Liver (tissue), 9 donors: ENCODE data around the gene PDE4D. TPM values are rescaled to one million over a fixed set of nuclear protein-coding genes. Genes with fewer than 3 reads are reported as not detected.

Experiments used
- DNase-seq: peaks from one replicate; pipeline ENCODE4 v3.0.0-alpha.2; 2017; ENCODE audit warnings: low spot score
- H3K27ac ChIP-seq, 2 donors: one replicate each; pipeline ENCODE4 v1.7.0; 2013; ENCODE audit warnings: inconsistent platforms in 2 of 2, low read length in 2 of 2, control low read depth in 1 of 2, low read depth in 1 of 2, mild to moderate bottlenecking in 1 of 2
- H3K27me3 ChIP-seq, 4 donors: one replicate each; pipeline versions ENCODE4 v1.6.1 to v1.7.0; 2013; ENCODE audit warnings: low read length in 3 of 4, inconsistent platforms in 1 of 4, mild to moderate bottlenecking in 1 of 4, moderate library complexity in 1 of 4; ENCODE audit not compliant: control insufficient read depth in 4 of 4, insufficient read depth in 4 of 4
- H3K36me3 ChIP-seq, 4 donors: one replicate each; pipeline versions ENCODE4 v1.6.1 to v1.7.0; 2013; ENCODE audit warnings: low read length in 3 of 4, mild to moderate bottlenecking in 3 of 4, low read depth in 1 of 4, moderate library complexity in 1 of 4; ENCODE audit not compliant: control insufficient read depth in 4 of 4, insufficient read depth in 3 of 4
- H3K4me1 ChIP-seq, 4 donors: one replicate each; pipeline versions ENCODE4 v1.6.1 to v1.7.0; 2013; ENCODE audit warnings: low read length in 3 of 4, mild to moderate bottlenecking in 3 of 4, moderate library complexity in 1 of 4; ENCODE audit not compliant: control insufficient read depth in 4 of 4, insufficient read depth in 4 of 4
- H3K4me3 ChIP-seq, 3 donors: one replicate each; pipeline versions ENCODE4 v1.6.1 to v1.7.0; 2013; ENCODE audit warnings: low read length in 3 of 3, control low read depth in 1 of 3, low read depth in 1 of 3, mild to moderate bottlenecking in 1 of 3
- H3K9ac ChIP-seq, 2 donors: one replicate each; pipeline ENCODE4 v1.7.0; 2013; ENCODE audit warnings: low read length in 2 of 2, mild to moderate bottlenecking in 2 of 2, moderate library complexity in 2 of 2, control low read depth in 1 of 2, low read depth in 1 of 2
- H3K9me3 ChIP-seq, 4 donors: one replicate each; pipeline versions ENCODE4 v1.6.1 to v1.7.0; 2013; ENCODE audit warnings: low read length in 3 of 4; ENCODE audit not compliant: control insufficient read depth in 4 of 4
- ATF3 ChIP-seq: IDR thresholded peaks from 2 replicates; pipeline ENCODE4 v1.6.1; 2016; ENCODE audit warnings: antibody characterized with exemption
- EGR1 ChIP-seq, 2 donors: IDR thresholded peaks; 2 replicates each; pipeline ENCODE4 v1.6.1; 2016 to 2018; ENCODE audit warnings: antibody characterized with exemption in 2 of 2, low read depth in 2 of 2
- FOXA1 ChIP-seq: IDR thresholded peaks from 2 replicates; pipeline ENCODE4 v1.6.1; 2016; ENCODE audit warnings: antibody characterized with exemption
- FOXA2 ChIP-seq: IDR thresholded peaks from 2 replicates; pipeline ENCODE4 v1.6.1; 2016; ENCODE audit warnings: antibody characterized with exemption
- GABPA ChIP-seq, 2 donors: IDR thresholded peaks in 1 of 2; conservative IDR thresholded peaks in 1 of 2; 2 replicates each; pipeline ENCODE4 v1.6.1; 2016; ENCODE audit warnings: antibody characterized with exemption in 2 of 2, mild to moderate bottlenecking in 1 of 2, moderate library complexity in 1 of 2
- HNF4A ChIP-seq, 2 donors: conservative IDR thresholded peaks; 2 replicates each; pipeline ENCODE4 v1.6.1; 2016; ENCODE audit warnings: antibody characterized with exemption in 2 of 2, mild to moderate bottlenecking in 2 of 2
- HNF4G ChIP-seq: IDR thresholded peaks from 2 replicates; pipeline ENCODE4 v1.6.1; 2016; ENCODE audit warnings: antibody characterized with exemption
- JUND ChIP-seq, 2 donors: IDR thresholded peaks; 2 replicates each; pipeline ENCODE4 v1.6.1; 2016; ENCODE audit warnings: antibody characterized with exemption in 2 of 2
- MAX ChIP-seq: IDR thresholded peaks from 2 replicates; pipeline ENCODE4 v1.6.1; 2016; ENCODE audit warnings: antibody characterized with exemption
- NR2F2 ChIP-seq: IDR thresholded peaks from 2 replicates; pipeline ENCODE4 v1.6.1; 2016; ENCODE audit warnings: antibody characterized with exemption
- RAD21 ChIP-seq, 2 donors: IDR thresholded peaks; 2 replicates each; pipeline ENCODE4 v1.6.1; 2016; ENCODE audit warnings: antibody characterized with exemption in 2 of 2, mild to moderate bottlenecking in 2 of 2
- REST ChIP-seq: IDR thresholded peaks from 2 replicates; pipeline ENCODE4 v1.6.1; 2016; ENCODE audit warnings: antibody characterized with exemption, mild to moderate bottlenecking
- RXRA ChIP-seq, 2 donors: IDR thresholded peaks; 2 replicates each; pipeline ENCODE4 v1.6.1; 2017 to 2018; ENCODE audit warnings: antibody characterized with exemption in 2 of 2, mild to moderate bottlenecking in 1 of 2
- SP1 ChIP-seq: IDR thresholded peaks from 2 replicates; pipeline ENCODE4 v1.6.1; 2018; ENCODE audit warnings: antibody characterized with exemption, mild to moderate bottlenecking
- TAF1 ChIP-seq: conservative IDR thresholded peaks from 2 replicates; pipeline ENCODE4 v1.6.1; 2016; ENCODE audit warnings: antibody characterized with exemption, mild to moderate bottlenecking
- YY1 ChIP-seq: IDR thresholded peaks from 2 replicates; pipeline ENCODE4 v1.6.1; 2016; ENCODE audit warnings: antibody characterized with exemption, mild to moderate bottlenecking
- ZBTB33 ChIP-seq: IDR thresholded peaks from 2 replicates; pipeline ENCODE4 v1.6.1; 2016; ENCODE audit warnings: antibody characterized with exemption
- WGBS: extraction: QIAGEN DNeasy Blood & Tissue Kit; methylation state at CpG from one replicate; pipeline ENCODE4 v1.1.7; 2013; 5-methylcytosine and 5-hydroxymethylcytosine counted together
- polyA plus RNA-seq, 2 donors: library from polyadenylated mRNA; stranded (reverse) in 1 of 2; unstranded in 1 of 2; fragments of 200-250 nt in 1 of 2; fragments of >200 nt in 1 of 2; fragmentation: Nextera tagmentation in 1 of 2; extraction: Ambion mirVana in 1 of 2; gene quantifications; one replicate each; pipeline versions ENCODE4 v1.2.1 to v1.2.3, GENCODE V29; 2013 to 2015
- total RNA-seq, 2 donors: library from RNA; depleted of rRNA; stranded (reverse); fragments of >200 nt; gene quantifications; one replicate each; pipeline ENCODE4 v1.2.3, GENCODE V29; 2014
- donor health status: healthy.
- donor health status: healthy.
- donor health status: healthy.
- donor health status: healthy.
- donor health status: healthy.

Gene PDE4D
- total and polyA plus RNA-seq, 4 donors = 0.67 to 11.9 (median 6.5) TPM

- no peak for TF ChIP-seq ZBTB33
- TF ChIP-seq RAD21 (IDR thresholded peaks at IDR 0.05) = peak; percentile 65 to 84
- no peak for TF ChIP-seq NR2F2
- no peak for TF ChIP-seq TAF1
- no peak for TF ChIP-seq JUND (IDR thresholded peaks at IDR 0.05)
- TF ChIP-seq FOXA2 = no peak
- TF ChIP-seq GABPA (IDR thresholded peaks at IDR 0.05 in 1 of 2, conservative IDR thresholded peaks at IDR 0.05 in 1 of 2) = no peak
Observed at GRCh38 chr5:59496524-59497134, 396.9 kb downstream of the PDE4D start (continued).

- DNase-seq = no peak
- H3K4me1 ChIP-seq = no peaks in the 10 kb centered on the region
- H3K27ac ChIP-seq = no peak overlapping the region
- H3K9ac ChIP-seq = no peak overlapping the region
- 96% methylated on average over 1 of the region's 1 CpG for WGBS
- no peaks in the 10 kb centered on the region for H3K27me3 ChIP-seq
- TF ChIP-seq FOXA1 (no peak), TAF1 (no peak), ZBTB33 (no peak), SP1 (no peak), RAD21 (IDR thresholded peaks at IDR 0.05) (no peak), RXRA (IDR thresholded peaks at IDR 0.05) (no peak), ATF3 (no peak), HNF4A (conservative IDR thresholded peaks at IDR 0.05) (no peak), FOXA2 (no peak), GABPA (IDR thresholded peaks at IDR 0.05 in 1 of 2, conservative IDR thresholded peaks at IDR 0.05 in 1 of 2) (no peak), REST (no peak), EGR1 (IDR thresholded peaks at IDR 0.05; ENCODE audit: low read depth in 2 of 2) (no peak), HNF4G (no peak), MAX (no peak), JUND (IDR thresholded peaks at IDR 0.05) (no peak), NR2F2 (no peak), YY1 (no peak)
- H3K4me3 ChIP-seq = no peak overlapping the region
- H3K9me3 ChIP-seq = no peaks in the 10 kb centered on the region
- no peaks in the 10 kb centered on the region for H3K36me3 ChIP-seq
Observed at GRCh38 chr5:59491945-59492344, 401.6 kb downstream of the PDE4D start.
